H9 (cell line): ENCODE results near the gene ASMTL. TPM values are rescaled to one million over a fixed set of nuclear protein-coding genes. Genes with fewer than 3 reads are reported as not detected.

Experiments used
- DNase-seq: peaks from one replicate; pipeline ENCODE4 v3.0.0-alpha.2; 2017
- H2AFZ ChIP-seq: one replicate; pipeline ENCODE4 v1.6.1; 2013; ENCODE audit warnings: mild to moderate bottlenecking, low read length, control low read depth, moderate library complexity
- H2AK5ac ChIP-seq: 2 replicates; pipeline ENCODE4 v1.6.1; 2013; ENCODE audit warnings: low read length, control low read depth, mixed read lengths; ENCODE audit not compliant: insufficient read length
- H2BK120ac ChIP-seq: one replicate; pipeline ENCODE4 v1.6.1; 2013; ENCODE audit warnings: low read depth, mild to moderate bottlenecking, low read length, control low read depth, inconsistent platforms; ENCODE audit not compliant: poor library complexity, severe bottlenecking
- H2BK12ac ChIP-seq: 2 replicates; pipeline ENCODE4 v1.6.1; 2013; ENCODE audit warnings: low read length, control low read depth, mixed read lengths, low read depth; ENCODE audit not compliant: insufficient read length
- H2BK15ac ChIP-seq: 2 replicates; pipeline ENCODE4 v1.6.1; 2013; ENCODE audit warnings: low read depth, low read length, control low read depth
- H2BK20ac ChIP-seq: one replicate; pipeline ENCODE4 v1.6.1; 2013; ENCODE audit warnings: low read depth, mild to moderate bottlenecking, low read length, control low read depth, inconsistent platforms; ENCODE audit not compliant: poor library complexity, severe bottlenecking
- H2BK5ac ChIP-seq: 2 replicates; pipeline ENCODE4 v1.6.1; 2013; ENCODE audit warnings: low read length, control low read depth, mixed read lengths; ENCODE audit not compliant: insufficient read length
- H3K14ac ChIP-seq: 2 replicates; pipeline ENCODE4 v1.6.1; 2013; ENCODE audit warnings: low read length, control low read depth; ENCODE audit not compliant: insufficient read depth
- H3K18ac ChIP-seq: 2 replicates; pipeline ENCODE4 v1.6.1; 2013; ENCODE audit warnings: low read depth, mild to moderate bottlenecking, mixed read lengths, low read length, control low read depth; ENCODE audit not compliant: insufficient read length
- H3K23ac ChIP-seq: 2 replicates; pipeline ENCODE4 v1.6.1; 2013; ENCODE audit warnings: low read length, control low read depth, mixed read lengths, low read depth; ENCODE audit not compliant: insufficient read length
- H3K23me2 ChIP-seq: 2 replicates; pipeline ENCODE4 v1.6.1; 2013; ENCODE audit warnings: low read depth, mild to moderate bottlenecking, mixed read lengths, low read length, control low read depth; ENCODE audit not compliant: insufficient read length, poor library complexity, severe bottlenecking
- H3K27ac ChIP-seq: 2 replicates; pipeline ENCODE4 v1.5.1; 2013; ENCODE audit warnings: low read length, control low read depth, mixed read lengths, low read depth; ENCODE audit not compliant: insufficient read length
- H3K27me3 ChIP-seq: 2 replicates; pipeline ENCODE4 v1.6.1; 2013; ENCODE audit warnings: low read length, control low read depth, inconsistent platforms; ENCODE audit not compliant: insufficient read depth
- H3K4ac ChIP-seq: 2 replicates; pipeline ENCODE4 v1.6.1; 2013; ENCODE audit warnings: low read depth, mild to moderate bottlenecking, control low read depth, inconsistent platforms, low read length, moderate library complexity
- H3K4me1 ChIP-seq: 2 replicates; pipeline ENCODE4 v1.6.1; 2013; ENCODE audit warnings: low read length, control low read depth, inconsistent platforms; ENCODE audit not compliant: insufficient read depth
- H3K4me2 ChIP-seq: 2 replicates; pipeline ENCODE4 v1.6.1; 2013; ENCODE audit warnings: low read length, control low read depth, mixed read lengths; ENCODE audit not compliant: insufficient read length, insufficient read depth
- H3K56ac ChIP-seq: 2 replicates; pipeline ENCODE4 v1.6.1; 2013; ENCODE audit warnings: low read depth, mild to moderate bottlenecking, mixed read lengths, low read length, control low read depth; ENCODE audit not compliant: insufficient read length
- H3K79me1 ChIP-seq: 2 replicates; pipeline ENCODE4 v1.6.1; 2013; ENCODE audit warnings: low read depth, mild to moderate bottlenecking, moderate library complexity, low read length, control low read depth, inconsistent platforms; ENCODE audit not compliant: insufficient read depth, poor library complexity, severe bottlenecking
- H3K79me2 ChIP-seq: 2 replicates; pipeline ENCODE4 v1.6.1; 2013; ENCODE audit warnings: low read length, control low read depth, inconsistent platforms; ENCODE audit not compliant: insufficient read depth
- H3K9ac ChIP-seq: 2 replicates; pipeline ENCODE4 v1.6.1; 2013; ENCODE audit warnings: low read length, control low read depth, mixed read lengths; ENCODE audit not compliant: insufficient read length; ENCODE audit errors: extremely low read depth
- H3K9me3 ChIP-seq: one replicate; pipeline ENCODE4 v1.6.1; 2013; ENCODE audit warnings: low read depth, low read length, inconsistent platforms; ENCODE audit not compliant: control insufficient read depth
- H3T11ph ChIP-seq: one replicate; pipeline ENCODE4 v1.6.1; 2013; ENCODE audit warnings: mild to moderate bottlenecking, low read length, control low read depth, inconsistent platforms
- H4K20me1 ChIP-seq: one replicate; pipeline ENCODE4 v1.6.1; 2013; ENCODE audit not compliant: control insufficient read depth, insufficient read length, insufficient read depth
- H4K5ac ChIP-seq: 2 replicates; pipeline ENCODE4 v1.6.1; 2013; ENCODE audit warnings: low read depth, mild to moderate bottlenecking, mixed read lengths, low read length, control low read depth; ENCODE audit not compliant: insufficient read length
- H4K8ac ChIP-seq: replicated peaks from 2 replicates; pipeline ENCODE4 v1.6.1; 2013; ENCODE audit warnings: low read length, control low read depth, mixed read lengths, low read depth; ENCODE audit not compliant: insufficient read length
- H4K91ac ChIP-seq: 2 replicates; pipeline ENCODE4 v1.6.1; 2013; ENCODE audit warnings: low read depth, mild to moderate bottlenecking, moderate library complexity, mixed read lengths, low read length, control low read depth; ENCODE audit not compliant: insufficient read length
- H3K27ac Mint-ChIP-seq, 3 experiments: 2 replicates in 2 of 3; 3 replicates in 1 of 3; pipeline ENCODE4 v1.8.0; 2020 to 2021; ENCODE audit warnings: mixed read lengths in 3 of 3, mild to moderate bottlenecking in 1 of 3, moderate library complexity in 1 of 3
- H3K27me3 Mint-ChIP-seq: 2 replicates; pipeline ENCODE4 v1.8.0; 2021; ENCODE audit warnings: low read depth, mild to moderate bottlenecking, moderate library complexity, mixed read lengths
- H3K36me3 Mint-ChIP-seq, 3 experiments: 2 replicates in 2 of 3; 3 replicates in 1 of 3; pipeline ENCODE4 v1.8.0; 2020 to 2021; ENCODE audit warnings: low read depth in 3 of 3, mixed read lengths in 3 of 3; ENCODE audit not compliant: insufficient read depth in 1 of 3
- H3K4me1 Mint-ChIP-seq, 2 experiments: 2 replicates each; pipeline ENCODE4 v1.8.0; 2020; ENCODE audit warnings: mixed read lengths in 2 of 2
- H3K4me3 Mint-ChIP-seq, 2 experiments: 2 replicates in 1 of 2; 3 replicates in 1 of 2; pipeline ENCODE4 v1.8.0; 2020 to 2021; ENCODE audit warnings: mild to moderate bottlenecking in 2 of 2, mixed read lengths in 2 of 2, moderate library complexity in 1 of 2
- H3K9me3 Mint-ChIP-seq, 2 experiments: 2 replicates in 1 of 2; 3 replicates in 1 of 2; pipeline ENCODE4 v1.8.0; 2020; ENCODE audit warnings: mild to moderate bottlenecking in 2 of 2, mixed read lengths in 2 of 2, moderate library complexity in 1 of 2
- CTCF ChIP-seq: fragments of 200-600 bp; sonication (generic); conservative IDR thresholded peaks from 3 replicates; pipeline ENCODE4 v1.8.0; 2021; ENCODE audit warnings: antibody characterized with exemption, mild to moderate bottlenecking
- WGBS: extraction: QIAGEN DNeasy Blood & Tissue Kit; methylation state at CpG from one replicate; pipeline ENCODE4 v1.1.7; 2013; ENCODE audit warnings: missing lambda C conversion rate, low lambda C conversion rate, mixed read lengths; ENCODE audit not compliant: insufficient read length; ENCODE audit errors: extremely low coverage; 5-methylcytosine and 5-hydroxymethylcytosine counted together
- total RNA-seq: library from RNA; stranded (reverse); gene quantifications from 2 replicates; pipeline ENCODE4 v1.2.1, GENCODE V29; 2021

ASMTL gene
- total RNA-seq, 1 experiment from 2014 or later = 59.8 TPM

DNA sequence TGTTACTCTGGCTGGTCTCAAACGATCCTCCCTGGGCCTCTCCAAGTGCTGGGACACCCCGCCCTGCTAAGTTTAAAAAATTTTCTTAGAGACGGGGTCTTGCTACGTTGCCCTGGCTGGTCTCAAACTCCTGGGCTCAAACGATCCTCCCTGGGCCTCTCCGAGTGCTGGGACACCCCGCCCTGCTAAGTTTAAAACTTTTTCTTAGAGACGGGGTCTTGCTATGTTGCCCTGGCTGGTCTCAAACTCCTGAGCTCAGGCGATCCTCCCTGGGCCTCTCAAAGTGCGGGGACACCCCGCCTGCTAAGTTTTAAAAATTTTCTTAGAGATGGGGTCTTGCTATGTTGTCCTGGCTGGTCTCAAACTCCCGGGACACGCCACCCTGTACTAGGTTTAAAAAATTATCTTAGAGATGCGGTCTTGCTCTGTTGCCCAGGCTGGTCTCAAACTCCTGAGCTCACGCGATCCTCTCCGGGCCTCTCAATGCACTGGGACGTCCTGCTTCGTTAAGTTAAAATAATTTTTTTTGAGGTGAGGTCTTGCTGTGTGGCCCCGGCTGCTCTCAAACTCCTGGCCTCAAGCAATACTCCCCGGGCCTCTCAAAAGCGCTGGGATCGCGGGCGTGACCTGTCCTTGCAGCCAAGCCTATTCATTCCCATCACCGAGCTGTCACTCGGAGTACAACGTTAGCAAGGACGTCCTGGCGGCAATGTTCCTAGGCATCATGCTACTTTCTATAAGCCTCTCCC lies 61.9 kb downstream of the ASMTL start:
- DNase-seq = no peak
- H4K20me1 ChIP-seq = no peaks in the 10 kb centered on the region
- H3K36me3 Mint-ChIP-seq = peaks cover 54 to 66% (median 61%) of the 10 kb centered on the region in 3 experiments

More for the DNA sequence above, 61.9 kb downstream of the ASMTL start:
- H3K27ac Mint-ChIP-seq = peak overlapping the region; percentile 84 to 95 (median 88); a peak in 6 of 7 replicates
- no peaks in the 10 kb centered on the region; the same call in none of the 2 replicates for H3K27me3 Mint-ChIP-seq
- H3K56ac ChIP-seq = no peak overlapping the region
- peaks cover 8% of the 10 kb centered on the region for H3K23me2 ChIP-seq
- no peak overlapping the region for H3K27ac ChIP-seq
- no peak overlapping the region for H3K14ac ChIP-seq
- no peak overlapping the region for H3T11ph ChIP-seq
- H3K9ac ChIP-seq = peak overlapping the region; percentile 87
- H4K5ac ChIP-seq = no peak overlapping the region
- no peaks in the 10 kb centered on the region for H3K4me1 ChIP-seq
- no peaks in the 10 kb centered on the region for H3K27me3 ChIP-seq
- peaks cover 3 to 4% of the 10 kb centered on the region in 2 experiments; a peak in 3 of 5 replicates for H3K9me3 Mint-ChIP-seq
- H3K79me2 ChIP-seq = peaks cover 33% of the 10 kb centered on the region; the same call in 1 of the 2 replicates
- no peak overlapping the region for H2AFZ ChIP-seq
- H4K91ac ChIP-seq = no peak overlapping the region
- no peak overlapping the region for H4K8ac ChIP-seq
- H2BK120ac ChIP-seq = no peak overlapping the region
- H2BK15ac ChIP-seq = no peak overlapping the region
- no peak overlapping the region for H2BK12ac ChIP-seq
- no peak overlapping the region for H3K23ac ChIP-seq
- H3K4ac ChIP-seq = no peak overlapping the region
- H3K4me3 Mint-ChIP-seq = peak overlapping the region; percentile 92 to 95
- peak overlapping the region; percentile 87 for H3K4me2 ChIP-seq
- H3K9me3 ChIP-seq = no peaks in the 10 kb centered on the region
- no peak overlapping the region for H3K18ac ChIP-seq
- H2BK5ac ChIP-seq = no peak overlapping the region
- WGBS = no CpG with 5 or more reads among the region's 30 CpGs
- no peak overlapping the region for H2BK20ac ChIP-seq
- H3K79me1 ChIP-seq = peaks cover 22% of the 10 kb centered on the region
- H2AK5ac ChIP-seq = no peak overlapping the region
- peaks cover 21 to 51% of the 10 kb centered on the region in 2 experiments for H3K4me1 Mint-ChIP-seq
- TF ChIP-seq CTCF = no peak
